Activated T-cell treated with anti-CD3 and anti-CD28 coated beads, Interleukin-2, amount 50 U/mL, for 24 hours (primary cell): ENCODE measurements around the gene ZNF74.
"Not testable (repeated sequence)": the region's sequence is repeated elsewhere in the genome, so short reads cannot be mapped to it uniquely, and the experiment has no call there.

Experiments used
- DNase-seq: peaks from one replicate; pipeline ENCODE4 v3.0.0-alpha.2; 2020
- H3K27ac Mint-ChIP-seq: 2 replicates; pipeline ENCODE4 v1.8.0; 2020; ENCODE audit warnings: mild to moderate bottlenecking, mixed read lengths
- H3K27me3 Mint-ChIP-seq: 2 replicates; pipeline ENCODE4 v1.8.0; 2020; ENCODE audit warnings: mixed read lengths
- H3K36me3 Mint-ChIP-seq: 2 replicates; pipeline ENCODE4 v1.8.0; 2020; ENCODE audit warnings: low read depth, mixed read lengths
- H3K4me1 Mint-ChIP-seq: 2 replicates; pipeline ENCODE4 v1.8.0; 2020; ENCODE audit warnings: low read depth, mixed read lengths
- H3K4me3 Mint-ChIP-seq: 2 replicates; pipeline ENCODE4 v1.8.0; 2020; ENCODE audit warnings: mild to moderate bottlenecking, moderate library complexity, mixed read lengths
- H3K9me3 Mint-ChIP-seq: 2 replicates; pipeline ENCODE4 v1.8.0; 2020; ENCODE audit warnings: mixed read lengths

Gene ZNF74

GRCh38 chr22:20366841-20367240 lies 27.1 kb upstream of the ZNF74 start:
- not testable (repeated sequence) for H3K27me3 Mint-ChIP-seq, H3K9me3 Mint-ChIP-seq, H3K36me3 Mint-ChIP-seq, H3K27ac Mint-ChIP-seq, H3K4me3 Mint-ChIP-seq
- H3K4me1 Mint-ChIP-seq: peaks cover 20% of the 10 kb centered on the region
- peak; percentile 17 for DNase-seq

- H3K36me3 Mint-ChIP-seq, DNase-seq, H3K27me3 Mint-ChIP-seq, H3K4me3 Mint-ChIP-seq, H3K27ac Mint-ChIP-seq, H3K9me3 Mint-ChIP-seq: not testable (repeated sequence)
- H3K4me1 Mint-ChIP-seq: peaks cover 14% of the 10 kb centered on the region
Measured at GRCh38 chr22:20368875-20369274, 25.1 kb upstream of the ZNF74 start.

GRCh38 chr22:20371687-20372086 lies 22.3 kb upstream of the ZNF74 start:
- not testable (repeated sequence) for H3K4me3 Mint-ChIP-seq, H3K9me3 Mint-ChIP-seq, H3K27me3 Mint-ChIP-seq, DNase-seq, H3K27ac Mint-ChIP-seq, H3K4me1 Mint-ChIP-seq, H3K36me3 Mint-ChIP-seq

GRCh38 chr22:20372406-20372854 lies 21.5 kb upstream of the ZNF74 start:
- not testable (repeated sequence) for H3K27me3 Mint-ChIP-seq, H3K9me3 Mint-ChIP-seq, H3K27ac Mint-ChIP-seq, H3K4me3 Mint-ChIP-seq, H3K4me1 Mint-ChIP-seq, H3K36me3 Mint-ChIP-seq
- DNase-seq: peak; percentile 14

- not testable (repeated sequence) for H3K27ac Mint-ChIP-seq, H3K4me3 Mint-ChIP-seq, H3K9me3 Mint-ChIP-seq, H3K27me3 Mint-ChIP-seq, H3K36me3 Mint-ChIP-seq, H3K4me1 Mint-ChIP-seq
- peak; percentile 12 for DNase-seq
Measured at GRCh38 chr22:20373195-20373706, 20.7 kb upstream of the ZNF74 start.

GRCh38 chr22:20374130-20374529 lies 19.8 kb upstream of the ZNF74 start:
- H3K27me3 Mint-ChIP-seq, H3K4me1 Mint-ChIP-seq, H3K4me3 Mint-ChIP-seq, H3K9me3 Mint-ChIP-seq, H3K27ac Mint-ChIP-seq, H3K36me3 Mint-ChIP-seq, DNase-seq: not testable (repeated sequence)

- H3K27me3 Mint-ChIP-seq, H3K9me3 Mint-ChIP-seq, H3K27ac Mint-ChIP-seq, DNase-seq, H3K36me3 Mint-ChIP-seq, H3K4me3 Mint-ChIP-seq, H3K4me1 Mint-ChIP-seq: not testable (repeated sequence)
Measured at GRCh38 chr22:20376281-20376680, 17.7 kb upstream of the ZNF74 start.

GRCh38 chr22:20376983-20377382 lies 17.0 kb upstream of the ZNF74 start:
- not testable (repeated sequence) for H3K27me3 Mint-ChIP-seq

GRCh38 chr22:20378110-20378509 lies 15.8 kb upstream of the ZNF74 start:
- Mint-ChIP-seq H3K4me3 (no peak overlapping the region), H3K27me3 (no peaks in the 10 kb centered on the region)

More at GRCh38 chr22:20376983-20377382, 17.0 kb upstream of the ZNF74 start:
- H3K4me1 Mint-ChIP-seq, H3K27ac Mint-ChIP-seq, H3K9me3 Mint-ChIP-seq, H3K4me3 Mint-ChIP-seq, DNase-seq, H3K36me3 Mint-ChIP-seq: not testable (repeated sequence)

GRCh38 chr22:20378684-20379083 lies 15.3 kb upstream of the ZNF74 start:
- not testable (repeated sequence) for H3K27me3 Mint-ChIP-seq, H3K4me3 Mint-ChIP-seq, H3K36me3 Mint-ChIP-seq, H3K27ac Mint-ChIP-seq, DNase-seq, H3K4me1 Mint-ChIP-seq, H3K9me3 Mint-ChIP-seq

More at GRCh38 chr22:20378110-20378509, 15.8 kb upstream of the ZNF74 start:
- no peaks in the 10 kb centered on the region for H3K4me1 Mint-ChIP-seq
- H3K36me3 Mint-ChIP-seq: no peaks in the 10 kb centered on the region
- H3K27ac Mint-ChIP-seq: no peak overlapping the region
- H3K9me3 Mint-ChIP-seq: no peaks in the 10 kb centered on the region
- no peak for DNase-seq

- Mint-ChIP-seq H3K36me3 (no peaks in the 10 kb centered on the region), H3K4me3 (no peak overlapping the region), H3K27ac (no peak overlapping the region), H3K27me3 (peaks cover 4% of the 10 kb centered on the region), H3K9me3 (no peaks in the 10 kb centered on the region), H3K4me1 (no peaks in the 10 kb centered on the region)
- DNase-seq: no peak
Measured at GRCh38 chr22:20380486-20380885, 13.5 kb upstream of the ZNF74 start.

GRCh38 chr22:20383538-20383937 lies 10.4 kb upstream of the ZNF74 start:
- H3K4me3 Mint-ChIP-seq: no peak overlapping the region
- no peak overlapping the region for H3K27ac Mint-ChIP-seq
- no peaks in the 10 kb centered on the region for H3K9me3 Mint-ChIP-seq
- H3K27me3 Mint-ChIP-seq: peaks cover 11% of the 10 kb centered on the region
- peak; percentile 2 for DNase-seq
- H3K36me3 Mint-ChIP-seq: no peaks in the 10 kb centered on the region
- no peaks in the 10 kb centered on the region for H3K4me1 Mint-ChIP-seq

GRCh38 chr22:20384171-20384570 lies 9.8 kb upstream of the ZNF74 start:
- DNase-seq: no peak
- H3K9me3 Mint-ChIP-seq: no peaks in the 10 kb centered on the region
- no peak overlapping the region for H3K4me3 Mint-ChIP-seq
- H3K27ac Mint-ChIP-seq: no peak overlapping the region
- H3K36me3 Mint-ChIP-seq: no peaks in the 10 kb centered on the region
- peaks cover 11% of the 10 kb centered on the region for H3K27me3 Mint-ChIP-seq
- H3K4me1 Mint-ChIP-seq: no peaks in the 10 kb centered on the region

- Mint-ChIP-seq H3K27me3 (peaks cover 11% of the 10 kb centered on the region), H3K27ac (no peak overlapping the region), H3K4me1 (no peaks in the 10 kb centered on the region), H3K36me3 (no peaks in the 10 kb centered on the region), H3K9me3 (no peaks in the 10 kb centered on the region), H3K4me3 (no peak overlapping the region)
- peak; percentile 5 for DNase-seq
Measured at GRCh38 chr22:20384865-20385264, 9.1 kb upstream of the ZNF74 start.

- Mint-ChIP-seq H3K27ac (no peak overlapping the region), H3K27me3 (peaks cover 11% of the 10 kb centered on the region), H3K4me3 (no peak overlapping the region), H3K4me1 (no peaks in the 10 kb centered on the region), H3K9me3 (no peaks in the 10 kb centered on the region), H3K36me3 (no peaks in the 10 kb centered on the region)
- no peak for DNase-seq
Measured at GRCh38 chr22:20386336-20386735, 7.6 kb upstream of the ZNF74 start.

- DNase-seq: no peak
- Mint-ChIP-seq H3K27me3 (peaks cover 11% of the 10 kb centered on the region), H3K4me1 (no peaks in the 10 kb centered on the region)
Measured at GRCh38 chr22:20386972-20387371, 7.0 kb upstream of the ZNF74 start.

More at GRCh38 chr22:20386972-20387371, 7.0 kb upstream of the ZNF74 start:
- H3K9me3 Mint-ChIP-seq: no peaks in the 10 kb centered on the region
- H3K4me3 Mint-ChIP-seq: no peak overlapping the region
- no peak overlapping the region for H3K27ac Mint-ChIP-seq
- H3K36me3 Mint-ChIP-seq: no peaks in the 10 kb centered on the region
